Osteoblast (primary cell): Measurements from ENCODE around the gene FKBP1A. TPM values are rescaled to one million over a fixed set of nuclear protein-coding genes. Genes with fewer than 3 reads are reported as not detected.

ENCODE experiments used
- DNase-seq: peaks from one replicate; pipeline ENCODE4 v3.0.0; 2011; ENCODE audit warnings: low spot score, mixed read lengths; ENCODE audit not compliant: insufficient read length; ENCODE audit errors: missing footprints
- H2AFZ ChIP-seq: 2 replicates; pipeline ENCODE4 v1.6.0; 2011; ENCODE audit warnings: mild to moderate bottlenecking, low read length
- H3K27ac ChIP-seq: 2 replicates; pipeline ENCODE4 v1.5.1; 2011; ENCODE audit warnings: mild to moderate bottlenecking, low read depth, low read length, moderate library complexity
- H3K27me3 ChIP-seq: 2 replicates; pipeline ENCODE4 v1.6.0; 2012; ENCODE audit warnings: mild to moderate bottlenecking, control low read depth, inconsistent platforms, low read length, moderate library complexity; ENCODE audit not compliant: insufficient read depth
- H3K36me3 ChIP-seq: 2 replicates; pipeline ENCODE4 v1.5.1; 2011; ENCODE audit warnings: mild to moderate bottlenecking, low read length, control low read depth, moderate library complexity; ENCODE audit not compliant: insufficient read depth
- H3K4me1 ChIP-seq: 2 replicates; pipeline ENCODE4 v1.5.1; 2011; ENCODE audit warnings: mild to moderate bottlenecking, low read length, control low read depth, moderate library complexity; ENCODE audit not compliant: insufficient read depth
- H3K4me2 ChIP-seq: 2 replicates; pipeline ENCODE4 v1.6.0; 2011; ENCODE audit warnings: mild to moderate bottlenecking, low read length; ENCODE audit not compliant: insufficient read depth
- H3K4me3 ChIP-seq: fragments of 200-600 bp; sonication (generic); 3 replicates; pipeline ENCODE4 v1.5.1; 2012; ENCODE audit warnings: mild to moderate bottlenecking, low read length, inconsistent platforms; ENCODE audit not compliant: insufficient read depth
- H3K79me2 ChIP-seq: 2 replicates; pipeline ENCODE4 v1.6.0; 2012; ENCODE audit warnings: mild to moderate bottlenecking, low read length, control low read depth, inconsistent platforms; ENCODE audit not compliant: insufficient read depth
- H3K9me3 ChIP-seq: 2 replicates; pipeline ENCODE4 v1.5.1; 2011; ENCODE audit warnings: low read depth, low read length, control low read depth
- H4K20me1 ChIP-seq: 2 replicates; pipeline ENCODE4 v1.6.0; 2012; ENCODE audit warnings: mild to moderate bottlenecking, low read length, control low read depth; ENCODE audit not compliant: insufficient read depth
- total RNA-seq: library from RNA; depleted of rRNA; stranded (reverse); fragments of >200 nt; gene quantifications from 2 replicates; pipeline ENCODE4 v1.2.3, GENCODE V29; 2012
- TF ChIP-seq, protein P1 (sequence below): IDR thresholded peaks from 2 replicates; pipeline ENCODE4 v1.5.1; 2011; ENCODE audit warnings: mild to moderate bottlenecking, low read depth, low read length, moderate library complexity; ENCODE audit errors: extremely low read depth

The FKBP1A gene
- total RNA-seq, 1 donor = 154 TPM

DNA sequence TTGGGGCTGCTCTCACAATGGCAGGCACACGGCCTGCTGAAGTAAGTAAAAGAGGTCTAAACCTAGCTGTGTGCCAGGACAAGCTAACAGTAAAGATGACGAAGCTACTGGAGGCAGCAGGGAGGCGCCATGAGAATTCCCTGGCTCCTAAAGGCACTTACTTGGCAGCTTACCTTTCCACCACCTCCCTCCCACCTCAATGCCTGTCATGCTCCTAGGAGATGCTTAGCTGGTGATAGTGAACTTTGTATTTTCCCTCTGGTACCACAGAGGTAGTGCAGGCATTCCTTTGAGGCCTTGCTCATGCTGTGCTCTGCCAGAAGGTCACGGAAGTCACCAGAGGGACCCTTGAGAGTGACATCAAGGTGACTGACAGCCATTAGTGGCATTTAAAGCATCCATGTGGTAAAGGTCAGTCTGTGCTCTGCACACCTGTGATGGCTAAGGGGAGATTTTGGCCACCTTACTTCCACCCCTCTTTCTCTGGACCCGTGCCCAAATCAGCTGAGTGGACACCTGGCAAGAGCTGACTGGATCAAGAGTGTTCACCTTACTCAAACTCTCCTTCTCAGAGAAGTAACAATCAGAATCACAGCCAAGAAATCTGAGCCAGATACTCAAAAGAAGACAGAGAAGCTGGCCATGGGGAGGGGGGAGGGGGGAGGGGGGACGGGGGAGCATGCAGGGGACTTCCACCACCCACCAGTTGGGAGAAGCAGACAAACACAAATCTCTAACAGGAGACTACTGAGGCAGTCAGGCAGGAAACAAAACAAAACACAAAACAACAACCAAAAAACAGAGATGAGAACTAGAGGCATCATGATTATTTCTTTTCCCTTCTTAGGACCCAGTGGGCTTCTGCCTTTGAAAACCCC, 2.9 kb downstream of the FKBP1A start:
- peaks cover 4% of the 10 kb centered on the region for H3K36me3 ChIP-seq
- H4K20me1 ChIP-seq = peaks cover 59% of the 10 kb centered on the region
- no peak for DNase-seq
- H3K4me1 ChIP-seq = peaks cover 37% of the 10 kb centered on the region
- no peaks in the 10 kb centered on the region for H3K9me3 ChIP-seq
- peaks cover 84% of the 10 kb centered on the region for H3K79me2 ChIP-seq
- peak overlapping the region; percentile 82 for H3K27ac ChIP-seq
- H3K4me2 ChIP-seq = peak overlapping the region; percentile 99
- H3K27me3 ChIP-seq = peaks cover 5% of the 10 kb centered on the region
- TF ChIP-seq, protein P1, sequence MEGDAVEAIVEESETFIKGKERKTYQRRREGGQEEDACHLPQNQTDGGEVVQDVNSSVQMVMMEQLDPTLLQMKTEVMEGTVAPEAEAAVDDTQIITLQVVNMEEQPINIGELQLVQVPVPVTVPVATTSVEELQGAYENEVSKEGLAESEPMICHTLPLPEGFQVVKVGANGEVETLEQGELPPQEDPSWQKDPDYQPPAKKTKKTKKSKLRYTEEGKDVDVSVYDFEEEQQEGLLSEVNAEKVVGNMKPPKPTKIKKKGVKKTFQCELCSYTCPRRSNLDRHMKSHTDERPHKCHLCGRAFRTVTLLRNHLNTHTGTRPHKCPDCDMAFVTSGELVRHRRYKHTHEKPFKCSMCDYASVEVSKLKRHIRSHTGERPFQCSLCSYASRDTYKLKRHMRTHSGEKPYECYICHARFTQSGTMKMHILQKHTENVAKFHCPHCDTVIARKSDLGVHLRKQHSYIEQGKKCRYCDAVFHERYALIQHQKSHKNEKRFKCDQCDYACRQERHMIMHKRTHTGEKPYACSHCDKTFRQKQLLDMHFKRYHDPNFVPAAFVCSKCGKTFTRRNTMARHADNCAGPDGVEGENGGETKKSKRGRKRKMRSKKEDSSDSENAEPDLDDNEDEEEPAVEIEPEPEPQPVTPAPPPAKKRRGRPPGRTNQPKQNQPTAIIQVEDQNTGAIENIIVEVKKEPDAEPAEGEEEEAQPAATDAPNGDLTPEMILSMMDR = no peak
- H2AFZ ChIP-seq = no peak overlapping the region
- H3K4me3 ChIP-seq = no peak overlapping the region

- no peaks in the 10 kb centered on the region for H3K27me3 ChIP-seq
- H2AFZ ChIP-seq = no peak overlapping the region
- peaks cover 4% of the 10 kb centered on the region for H3K36me3 ChIP-seq
- peaks cover 94% of the 10 kb centered on the region for H3K79me2 ChIP-seq
- H4K20me1 ChIP-seq = peaks cover 68% of the 10 kb centered on the region
- H3K4me2 ChIP-seq = peak overlapping the region; percentile 62
- peak overlapping the region; percentile 27 for H3K27ac ChIP-seq
- no peaks in the 10 kb centered on the region for H3K9me3 ChIP-seq
- no peak for DNase-seq
- no peak overlapping the region for H3K4me3 ChIP-seq
- peaks cover 37% of the 10 kb centered on the region for H3K4me1 ChIP-seq
- TF ChIP-seq, protein P1 = no peak
These were observed 3.9 kb downstream of the FKBP1A start for GRCh38 chr20:1388741-1389483.

DNA sequence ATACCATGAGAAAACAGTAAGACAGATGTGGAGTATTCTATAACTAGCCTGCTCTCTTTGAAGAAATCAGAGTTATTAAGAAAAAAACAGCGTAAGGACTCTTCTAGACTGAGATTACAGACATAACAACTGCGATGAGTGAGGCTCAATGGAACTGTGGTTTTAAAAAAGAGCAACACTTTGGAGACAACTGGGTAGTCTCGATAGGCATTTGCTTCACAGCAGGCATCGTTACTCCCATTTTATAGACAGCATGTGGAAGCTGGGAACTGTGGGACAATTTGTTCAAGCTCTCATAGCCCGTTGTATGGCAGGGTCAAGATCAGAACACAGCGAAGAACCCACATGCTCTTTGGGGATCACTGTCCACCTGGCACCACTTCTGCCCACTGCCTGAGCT, 4.6 kb downstream of the FKBP1A start:
- peaks cover 99% of the 10 kb centered on the region for H3K79me2 ChIP-seq
- H2AFZ ChIP-seq = no peak overlapping the region
- H3K4me3 ChIP-seq = no peak overlapping the region
- DNase-seq = no peak
- H3K27ac ChIP-seq = no peak overlapping the region
- peaks cover 33% of the 10 kb centered on the region for H3K4me1 ChIP-seq
- H3K4me2 ChIP-seq = no peak overlapping the region
- TF ChIP-seq, protein P1 = no peak
- peaks cover 4% of the 10 kb centered on the region for H3K36me3 ChIP-seq
- H3K27me3 ChIP-seq = no peaks in the 10 kb centered on the region
- H4K20me1 ChIP-seq = peaks cover 70% of the 10 kb centered on the region
- H3K9me3 ChIP-seq = no peaks in the 10 kb centered on the region

GRCh38 chr20:1386323-1386722, 6.5 kb downstream of the FKBP1A start:
- H3K36me3 ChIP-seq = peaks cover 4% of the 10 kb centered on the region
- H3K27me3 ChIP-seq = no peaks in the 10 kb centered on the region
- H3K27ac ChIP-seq = no peak overlapping the region
- no peaks in the 10 kb centered on the region for H3K9me3 ChIP-seq
- peaks cover 100% of the 10 kb centered on the region for H3K79me2 ChIP-seq
- no peak overlapping the region for H2AFZ ChIP-seq
- peaks cover 77% of the 10 kb centered on the region for H4K20me1 ChIP-seq
- TF ChIP-seq, protein P1 = no peak
- H3K4me3 ChIP-seq = no peak overlapping the region
- H3K4me2 ChIP-seq = no peak overlapping the region
- no peak for DNase-seq
- peaks cover 38% of the 10 kb centered on the region for H3K4me1 ChIP-seq
